Measurements from ENCODE around the gene RTN4RL2.

- TF ChIP-seq, protein P1, sequence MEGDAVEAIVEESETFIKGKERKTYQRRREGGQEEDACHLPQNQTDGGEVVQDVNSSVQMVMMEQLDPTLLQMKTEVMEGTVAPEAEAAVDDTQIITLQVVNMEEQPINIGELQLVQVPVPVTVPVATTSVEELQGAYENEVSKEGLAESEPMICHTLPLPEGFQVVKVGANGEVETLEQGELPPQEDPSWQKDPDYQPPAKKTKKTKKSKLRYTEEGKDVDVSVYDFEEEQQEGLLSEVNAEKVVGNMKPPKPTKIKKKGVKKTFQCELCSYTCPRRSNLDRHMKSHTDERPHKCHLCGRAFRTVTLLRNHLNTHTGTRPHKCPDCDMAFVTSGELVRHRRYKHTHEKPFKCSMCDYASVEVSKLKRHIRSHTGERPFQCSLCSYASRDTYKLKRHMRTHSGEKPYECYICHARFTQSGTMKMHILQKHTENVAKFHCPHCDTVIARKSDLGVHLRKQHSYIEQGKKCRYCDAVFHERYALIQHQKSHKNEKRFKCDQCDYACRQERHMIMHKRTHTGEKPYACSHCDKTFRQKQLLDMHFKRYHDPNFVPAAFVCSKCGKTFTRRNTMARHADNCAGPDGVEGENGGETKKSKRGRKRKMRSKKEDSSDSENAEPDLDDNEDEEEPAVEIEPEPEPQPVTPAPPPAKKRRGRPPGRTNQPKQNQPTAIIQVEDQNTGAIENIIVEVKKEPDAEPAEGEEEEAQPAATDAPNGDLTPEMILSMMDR (IDR thresholded peaks at IDR 0.05) = no peak
- TF ChIP-seq POLR2A (IDR thresholded peaks at IDR 0.05) = no peak
Observed at GRCh38 chr11:57474803-57475115, 14.4 kb downstream of the RTN4RL2 start.
